Measurements from ENCODE around the gene IL17RE. TPM values are rescaled to one million over a fixed set of nuclear protein-coding genes. Genes with fewer than 3 reads are reported as not detected.

Gene IL17RE
- total and polyA plus RNA-seq, 2 of the 13 experiments (the other 11 are each of a cell fraction or from before 2014, with no cell fraction given) = 14.5 to 24.1 TPM

GRCh38 chr3:9916734-9917680, 14.4 kb downstream of the IL17RE start, which contains the start of gene IL17RC (continued):
- no peak for TF ChIP-seq ZNF484 (CRISPR knock-in tag; IDR thresholded peaks at IDR 0.05; ENCODE audit: borderline replicate concordance, low read depth)
- TF ChIP-seq HHEX (CRISPR knock-in tag; IDR thresholded peaks at IDR 0.05) = no peak
- TF ChIP-seq SNRNP70 (IDR thresholded peaks at IDR 0.05; ENCODE audit: low read depth, low read length) = no peak
- no peak for TF ChIP-seq PRDM4 (CRISPR knock-in tag; IDR thresholded peaks at IDR 0.05; ENCODE audit: borderline replicate concordance)
- no peak for TF ChIP-seq ZHX2 (IDR thresholded peaks at IDR 0.05; ENCODE audit: low read depth)
- no peak for TF ChIP-seq ZHX2 (CRISPR knock-in tag; IDR thresholded peaks at IDR 0.05; ENCODE audit: borderline replicate concordance)
- TF ChIP-seq, protein P1, sequence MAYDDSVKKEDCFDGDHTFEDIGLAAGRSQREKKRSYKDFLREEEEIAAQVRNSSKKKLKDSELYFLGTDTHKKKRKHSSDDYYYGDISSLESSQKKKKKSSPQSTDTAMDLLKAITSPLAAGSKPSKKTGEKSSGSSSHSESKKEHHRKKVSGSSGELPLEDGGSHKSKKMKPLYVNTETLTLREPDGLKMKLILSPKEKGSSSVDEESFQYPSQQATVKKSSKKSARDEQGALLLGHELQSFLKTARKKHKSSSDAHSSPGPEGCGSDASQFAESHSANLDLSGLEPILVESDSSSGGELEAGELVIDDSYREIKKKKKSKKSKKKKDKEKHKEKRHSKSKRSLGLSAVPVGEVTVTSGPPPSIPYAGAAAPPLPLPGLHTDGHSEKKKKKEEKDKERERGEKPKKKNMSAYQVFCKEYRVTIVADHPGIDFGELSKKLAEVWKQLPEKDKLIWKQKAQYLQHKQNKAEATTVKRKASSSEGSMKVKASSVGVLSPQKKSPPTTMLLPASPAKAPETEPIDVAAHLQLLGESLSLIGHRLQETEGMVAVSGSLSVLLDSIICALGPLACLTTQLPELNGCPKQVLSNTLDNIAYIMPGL (CRISPR knock-in tag; IDR thresholded peaks at IDR 0.05; ENCODE audit: borderline replicate concordance in 1 of 2, low read depth in 1 of 2) = peak in 1 of 2 experiments; percentile 59; a peak in 2 of 4 replicates
- no peak for TF ChIP-seq MNT (IDR thresholded peaks at IDR 0.05)
- peak; percentile 87 for TF ChIP-seq ZNF264 (CRISPR knock-in tag; IDR thresholded peaks at IDR 0.05)
- no peak for TF ChIP-seq CREB1 (IDR thresholded peaks at IDR 0.05)
- no peak for TF ChIP-seq CREB1 (CRISPR knock-in tag; IDR thresholded peaks at IDR 0.05)
- peak; percentile 81 for TF ChIP-seq TFDP2 (CRISPR knock-in tag; IDR thresholded peaks at IDR 0.05)
- TF ChIP-seq ZNF773 (CRISPR knock-in tag; IDR thresholded peaks at IDR 0.05; ENCODE audit: borderline replicate concordance) = no peak
- no peak for TF ChIP-seq ARID2 (CRISPR knock-in tag; IDR thresholded peaks at IDR 0.05; ENCODE audit: borderline replicate concordance)

Data from HepG2 (cell line).